HepG2 (cell line): ENCODE measurements around the gene LRRC45. TPM values are rescaled to one million over a fixed set of nuclear protein-coding genes. Genes with fewer than 3 reads are reported as not detected.

ENCODE experiments used
- ATAC-seq: fragments of 200-7000 bp; cut with Tn5 transposase; 3 replicates; pipeline ENCODE4 v1.9.1; 2020; ENCODE audit warnings: mild to moderate bottlenecking, moderate library complexity
- BruUV-seq: library from RNA; stranded (reverse); fragments of 400-500 nt; replicated peaks from 2 replicates; lab custom pipeline; 2021; lab: Mats Ljungman, UMichigan
- CTCF ChIA-PET: fragments of 300-600 bp; formaldehyde crosslinking; extraction: SDS; loops from one replicate; lab custom pipeline; 2021; ENCODE audit warnings: low total read pairs, inconsistent platforms, low intra/inter-chr PET ratio; lab: Yijun Ruan, JAX
- POLR2A ChIA-PET: fragments of 350-600 bp; sonication (Branson Sonifier 250); formaldehyde crosslinking; loops from one replicate; lab custom pipeline; 2020; ENCODE audit warnings: antibody characterized with exemption, inconsistent platforms; lab: Yijun Ruan, JAX
- DNase-seq: peaks from one replicate; pipeline ENCODE4 v3.0.0-alpha.2; 2015; ENCODE audit warnings: low spot score
- FAIRE-seq: peaks from 3 replicates; lab custom pipeline; 2011; peaks lifted over from hg19 to GRCh38; lab: Jason Lieb, UNC
- H2AFZ ChIP-seq: one replicate; pipeline ENCODE4 v1.6.1; 2011; ENCODE audit warnings: low read length, inconsistent platforms
- H3K27ac ChIP-seq: fragments of 300-600 bp; 3 replicates; pipeline ENCODE4 v1.8.0; 2011; ENCODE audit warnings: mixed run types, mild to moderate bottlenecking, mixed read lengths, low read length, inconsistent platforms; ENCODE audit not compliant: insufficient read depth; ENCODE audit errors: extremely low read length
- H3K27me3 ChIP-seq, 2 experiments: fragments of 200-600 bp in 1 of 2; 2 replicates in 1 of 2; 3 replicates in 1 of 2; pipeline versions ENCODE4 v1.6.0 to v1.8.0; 2011; ENCODE audit warnings: low read length in 2 of 2, mild to moderate bottlenecking in 2 of 2, moderate library complexity in 2 of 2, inconsistent platforms in 1 of 2; ENCODE audit not compliant: insufficient read depth in 2 of 2, control insufficient read depth in 1 of 2
- H3K36me3 ChIP-seq, 2 experiments: fragments of 200-600 bp in 1 of 2; replicated peaks in 1 of 2; 2 replicates in 1 of 2; 3 replicates in 1 of 2; pipeline versions ENCODE4 v1.5.1 to v1.8.0; 2011; ENCODE audit warnings: low read length in 2 of 2, inconsistent platforms in 1 of 2; ENCODE audit not compliant: insufficient read depth in 2 of 2, control insufficient read depth in 1 of 2
- H3K4me1 ChIP-seq: 2 replicates; pipeline ENCODE4 v1.5.1; 2012; ENCODE audit warnings: low read length, inconsistent platforms; ENCODE audit not compliant: insufficient read depth
- H3K4me2 ChIP-seq: 2 replicates; pipeline ENCODE4 v1.6.0; 2011; ENCODE audit warnings: low read depth, low read length, inconsistent platforms
- H3K4me3 ChIP-seq, 3 experiments: fragments of 200-600 bp in 1 of 3; sonication (generic), shearing (Covaris generic) in 1 of 3; replicated peaks in 1 of 3; 2 replicates each; pipeline ENCODE4 v1.5.1; 2011 to 2016; ENCODE audit warnings: low read length in 3 of 3, inconsistent platforms in 2 of 3, low read depth in 2 of 3, mild to moderate bottlenecking in 2 of 3, control low read depth in 1 of 3, mixed read lengths in 1 of 3; ENCODE audit not compliant: insufficient read depth in 1 of 3
- H3K79me2 ChIP-seq: one replicate; pipeline ENCODE4 v1.6.1; 2011; ENCODE audit warnings: low read length, inconsistent platforms; ENCODE audit not compliant: insufficient read depth
- H3K9ac ChIP-seq: 2 replicates; pipeline ENCODE4 v1.6.0; 2011; ENCODE audit warnings: mild to moderate bottlenecking, low read depth, low read length, inconsistent platforms; ENCODE audit not compliant: insufficient read depth
- H3K9me3 ChIP-seq: 2 replicates; pipeline ENCODE4 v1.5.1; 2012; ENCODE audit warnings: mild to moderate bottlenecking, low read length
- H4K20me1 ChIP-seq: 2 replicates; pipeline ENCODE4 v1.6.0; 2011; ENCODE audit warnings: inconsistent platforms, mild to moderate bottlenecking, low read length, moderate library complexity; ENCODE audit not compliant: insufficient read depth
- ATAD3A ChIP-seq: sonication (generic); formaldehyde crosslinking; IDR thresholded peaks from 2 replicates; pipeline ENCODE4 v1.4.0; 2020; ENCODE audit warnings: missing genetic modification reagents
- ATRX ChIP-seq: sonication (generic); formaldehyde crosslinking; IDR thresholded peaks from 2 replicates; pipeline ENCODE4 v1.4.0; 2020; ENCODE audit warnings: missing genetic modification reagents, borderline replicate concordance
- CCAR2 ChIP-seq: fragments of 200-400 bp; formaldehyde crosslinking; optimal IDR thresholded peaks from 2 replicates; pipeline ENCODE3; 2018; ENCODE audit warnings: low read depth, mild to moderate bottlenecking, low read length, moderate library complexity
- EED ChIP-seq: sonication (generic); formaldehyde crosslinking; IDR thresholded peaks from 2 replicates; pipeline ENCODE4 v1.5.0; 2020; ENCODE audit warnings: mild to moderate bottlenecking, missing genetic modification reagents
- GABPA ChIP-seq, 2 experiments: IDR thresholded peaks; 2 replicates each; pipeline ENCODE4 v1.6.1; 2011 to 2016; ENCODE audit warnings: low read depth in 2 of 2, low read length in 1 of 2, missing biosample characterization in 1 of 2, missing genetic modification characterization in 1 of 2
- HNRNPLL ChIP-seq: fragments of 200-400 bp; formaldehyde crosslinking; IDR thresholded peaks from 2 replicates; pipeline ENCODE4 v1.6.1; 2017; ENCODE audit warnings: mild to moderate bottlenecking, low read depth, low read length; ENCODE audit not compliant: poor library complexity, severe bottlenecking
- IKZF1 ChIP-seq: fragments of 450-650 bp; IDR thresholded peaks from 2 replicates; pipeline ENCODE4 v1.7.1; 2016
- JARID2 ChIP-seq: sonication (generic); formaldehyde crosslinking; IDR thresholded peaks from 2 replicates; pipeline ENCODE4 v1.8.1; 2023; ENCODE audit warnings: missing genetic modification reagents, inconsistent platforms; ENCODE audit not compliant: insufficient replicate concordance
- MYC ChIP-seq: sonication (generic); formaldehyde crosslinking; IDR thresholded peaks from 2 replicates; pipeline ENCODE4 v1.9.0; 2021; ENCODE audit warnings: missing genetic modification reagents, borderline replicate concordance
- PRMT3 ChIP-seq: sonication (generic); formaldehyde crosslinking; IDR thresholded peaks from 2 replicates; pipeline ENCODE4 v1.8.1; 2022; ENCODE audit warnings: low read depth, mild to moderate bottlenecking, moderate library complexity, missing genetic modification reagents, borderline replicate concordance
- RBM39 ChIP-seq: fragments of 200-400 bp; formaldehyde crosslinking; IDR thresholded peaks from one replicate; pipeline ENCODE4 v1.6.1; 2018; ENCODE audit warnings: antibody characterized with exemption, mild to moderate bottlenecking, low read depth, low read length; ENCODE audit not compliant: poor library complexity, severe bottlenecking
- TBX3 ChIP-seq: fragments of 450-650 bp; IDR thresholded peaks from 2 replicates; pipeline ENCODE4 v1.6.1; 2017; ENCODE audit warnings: antibody characterized with exemption, mild to moderate bottlenecking, inconsistent platforms, borderline replicate concordance
- ZMAT3 ChIP-seq: sonication (generic); formaldehyde crosslinking; conservative IDR thresholded peaks from 2 replicates; pipeline ENCODE4 v1.7.0; 2021; ENCODE audit warnings: missing genetic modification reagents
- ZNF333 ChIP-seq: sonication (generic); formaldehyde crosslinking; IDR thresholded peaks from 2 replicates; pipeline ENCODE4 v1.4.0; 2020; ENCODE audit warnings: mild to moderate bottlenecking, missing genetic modification reagents, borderline replicate concordance
- ZNF577 ChIP-seq: sonication (generic); formaldehyde crosslinking; IDR thresholded peaks from 2 replicates; pipeline ENCODE4 v1.4.0; 2020; ENCODE audit warnings: mild to moderate bottlenecking, low read depth, missing genetic modification reagents, borderline replicate concordance
- ZNF850 ChIP-seq: sonication (generic); formaldehyde crosslinking; conservative IDR thresholded peaks from 2 replicates; pipeline ENCODE4 v1.9.0; 2021; ENCODE audit warnings: mild to moderate bottlenecking, missing genetic modification reagents
- WGBS: methylation state at CpG from one replicate; pipeline ENCODE4 v1.1.6; 2017; ENCODE audit warnings: low lambda C conversion rate; 5-methylcytosine and 5-hydroxymethylcytosine counted together
- in situ Hi-C: cut with HindIII; loops from 2 replicates; pipeline ENCODE4 v1.10.0; 2017; ENCODE audit warnings: low pct_unique_long_range_greater_than_20kb; ENCODE audit not compliant: extremely low pct_ligation_motif_present
- intact Hi-C: fragments of 100-400 bp; cut with micrococcal nuclease; formaldehyde crosslinking; loops from one replicate; pipeline ENCODE4 v1.10.0; 2022; ENCODE audit not compliant: unreplicated experiment
- polyA plus RNA-seq, 8 experiments: library from polyadenylated mRNA; depleted of rRNA in 3 of 8; stranded (reverse) in 7 of 8; unstranded in 1 of 8; fragments of >200 nt; fragmentation: Illumina TruSeq in 4 of 8; extraction: Trizol in 4 of 8; gene quantifications; 2 replicates each; pipeline versions ENCODE4 v1.2.1 to v1.2.3, GENCODE V29; 2011 to 2016; ENCODE audit warnings: low read depth in 4 of 8, missing spikeins in 1 of 8, mixed read lengths in 1 of 8; ENCODE audit not compliant: insufficient read depth in 1 of 8
- total RNA-seq, 5 experiments: library from RNA; depleted of rRNA; stranded (reverse); fragments of >200 nt; fragmentation: Illumina TruSeq; extraction: Trizol; gene quantifications; 2 replicates each; pipeline ENCODE4 v1.2.3, GENCODE V29; 2016; ENCODE audit warnings: low read depth in 1 of 5
- TF ChIP-seq, protein P1 (sequence below): sonication (generic); formaldehyde crosslinking; IDR thresholded peaks from 2 replicates; pipeline ENCODE4 v1.5.0; 2020; ENCODE audit warnings: missing genetic modification reagents, mild to moderate bottlenecking, borderline replicate concordance
- TF ChIP-seq, protein P2 (sequence below): sonication (generic); formaldehyde crosslinking; IDR thresholded peaks from 2 replicates; pipeline ENCODE4 v1.5.0; 2020; ENCODE audit warnings: mild to moderate bottlenecking, missing genetic modification reagents, borderline replicate concordance

Gene LRRC45
- total and polyA plus RNA-seq, 2 of the 13 experiments (the other 11 are each of a cell fraction or from before 2014, with no cell fraction given) = 11.6 to 48.1 TPM

DNA sequence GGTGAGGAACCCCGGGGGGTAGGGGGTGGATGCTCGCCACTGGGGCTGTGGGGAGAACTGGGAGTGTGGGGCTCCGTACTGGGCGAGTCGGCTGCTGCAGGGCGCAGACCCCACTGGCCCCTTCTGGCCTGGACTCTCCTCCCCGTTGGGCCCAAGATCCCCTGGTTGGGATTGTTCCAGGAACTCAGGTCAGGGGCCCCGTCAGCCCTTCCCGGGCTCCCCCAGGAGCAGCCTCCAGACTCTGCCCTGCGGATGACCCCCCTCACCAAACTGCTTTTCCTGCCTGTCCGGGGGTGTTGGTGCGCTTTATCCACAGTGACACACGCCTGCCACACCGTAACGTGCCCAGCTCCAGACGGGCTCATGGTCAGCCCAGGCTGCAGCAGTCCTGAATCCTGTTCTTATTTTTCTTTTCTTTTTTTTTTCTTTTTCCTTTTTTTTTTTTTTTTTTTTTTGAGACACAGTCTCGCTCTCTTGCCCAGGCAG is 21.5 kb upstream of the LRRC45 start:
- POLR2A ChIA-PET = interaction anchor here (0.9 to 16.1 kb wide), 7 partner anchors 8 to 47 kb away, joined by 3 to 470 read pairs (median 69); partner anchors contain the start of genes CENPX, LRRC45 and NOTUM
- DNase-seq = no peak
- in situ Hi-C loops (no loop called here), intact Hi-C loops (no loop called here)
- no peak for ATAC-seq
- no peaks in the 10 kb centered on the region for H4K20me1 ChIP-seq
- peak overlapping the region; percentile 86 for H3K4me2 ChIP-seq
- peaks cover 8 to 12% of the 10 kb centered on the region in 2 experiments for H3K36me3 ChIP-seq
- H3K27ac ChIP-seq = peak overlapping the region; percentile 95
- CTCF ChIA-PET = interaction anchor here (1.2 to 2.3 kb wide), 3 partner anchors 19 to 42 kb away, joined by 4 to 25 read pairs (median 12); partner anchors contain the start of gene NOTUM
- no peak overlapping the region for H2AFZ ChIP-seq
- peaks cover 75% of the 10 kb centered on the region for H3K79me2 ChIP-seq
- 63% methylated on average over 10 of the region's 17 CpGs for WGBS
- BruUV-seq = no TSS peak
- no peak for FAIRE-seq
- H3K9me3 ChIP-seq = no peaks in the 10 kb centered on the region
- H3K4me1 ChIP-seq = peaks cover 97% of the 10 kb centered on the region
- peak overlapping the region; percentile 80 for H3K9ac ChIP-seq
- no peaks in the 10 kb centered on the region for H3K27me3 ChIP-seq
- H3K4me3 ChIP-seq = peak overlapping the region in 2 of 3 experiments; percentile 18 to 61; a peak in 3 of 6 replicates
- TF ChIP-seq TBX3 (no peak), RBM39 (peak; percentile 28), EED (CRISPR knock-in tag) (peak; percentile 60; the same call in 1 of the 2 replicates), ZNF850 (CRISPR knock-in tag) (no peak), MYC (CRISPR knock-in tag) (no peak), GABPA (IDR thresholded peaks at IDR 0.05; ENCODE audit: low read depth, low read length) (no peak), GABPA (CRISPR knock-in tag; IDR thresholded peaks at IDR 0.05; ENCODE audit: low read depth) (no peak), CCAR2 (no peak), ATAD3A (CRISPR knock-in tag) (no peak), ZMAT3 (CRISPR knock-in tag) (no peak), ZNF333 (no peak), PRMT3 (no peak), JARID2 (CRISPR knock-in tag) (no peak), ZNF577 (no peak), HNRNPLL (no peak), IKZF1 (no peak), ATRX (CRISPR knock-in tag) (no peak)
- TF ChIP-seq, protein P1, sequence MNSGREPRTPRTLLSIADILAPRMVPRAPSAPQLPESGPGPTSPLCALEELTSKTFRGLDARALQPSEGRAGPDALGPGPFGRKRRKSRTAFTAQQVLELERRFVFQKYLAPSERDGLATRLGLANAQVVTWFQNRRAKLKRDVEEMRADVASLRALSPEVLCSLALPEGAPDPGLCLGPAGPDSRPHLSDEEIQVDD = no peak
- TF ChIP-seq, protein P2, sequence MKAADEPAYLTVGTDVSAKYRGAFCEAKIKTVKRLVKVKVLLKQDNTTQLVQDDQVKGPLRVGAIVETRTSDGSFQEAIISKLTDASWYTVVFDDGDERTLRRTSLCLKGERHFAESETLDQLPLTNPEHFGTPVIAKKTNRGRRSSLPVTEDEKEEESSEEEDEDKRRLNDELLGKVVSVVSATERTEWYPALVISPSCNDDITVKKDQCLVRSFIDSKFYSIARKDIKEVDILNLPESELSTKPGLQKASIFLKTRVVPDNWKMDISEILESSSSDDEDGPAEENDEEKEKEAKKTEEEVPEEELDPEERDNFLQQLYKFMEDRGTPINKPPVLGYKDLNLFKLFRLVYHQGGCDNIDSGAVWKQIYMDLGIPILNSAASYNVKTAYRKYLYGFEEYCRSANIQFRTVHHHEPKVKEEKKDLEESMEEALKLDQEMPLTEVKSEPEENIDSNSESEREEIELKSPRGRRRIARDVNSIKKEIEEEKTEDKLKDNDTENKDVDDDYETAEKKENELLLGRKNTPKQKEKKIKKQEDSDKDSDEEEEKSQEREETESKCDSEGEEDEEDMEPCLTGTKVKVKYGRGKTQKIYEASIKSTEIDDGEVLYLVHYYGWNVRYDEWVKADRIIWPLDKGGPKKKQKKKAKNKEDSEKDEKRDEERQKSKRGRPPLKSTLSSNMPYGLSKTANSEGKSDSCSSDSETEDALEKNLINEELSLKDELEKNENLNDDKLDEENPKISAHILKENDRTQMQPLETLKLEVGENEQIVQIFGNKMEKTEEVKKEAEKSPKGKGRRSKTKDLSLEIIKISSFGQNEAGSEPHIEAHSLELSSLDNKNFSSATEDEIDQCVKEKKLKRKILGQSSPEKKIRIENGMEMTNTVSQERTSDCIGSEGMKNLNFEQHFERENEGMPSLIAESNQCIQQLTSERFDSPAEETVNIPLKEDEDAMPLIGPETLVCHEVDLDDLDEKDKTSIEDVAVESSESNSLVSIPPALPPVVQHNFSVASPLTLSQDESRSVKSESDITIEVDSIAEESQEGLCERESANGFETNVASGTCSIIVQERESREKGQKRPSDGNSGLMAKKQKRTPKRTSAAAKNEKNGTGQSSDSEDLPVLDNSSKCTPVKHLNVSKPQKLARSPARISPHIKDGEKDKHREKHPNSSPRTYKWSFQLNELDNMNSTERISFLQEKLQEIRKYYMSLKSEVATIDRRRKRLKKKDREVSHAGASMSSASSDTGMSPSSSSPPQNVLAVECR = no peak
